DND-41 (cell line): ENCODE measurements around the gene EFNA3.

Source experiments
- EZH2 ChIP-seq: IDR thresholded peaks from 3 replicates; pipeline ENCODE4 v1.6.1; 2012; ENCODE audit warnings: borderline replicate concordance, low read depth, mild to moderate bottlenecking, moderate library complexity, low read length, inconsistent platforms; ENCODE audit not compliant: severe bottlenecking
- TF ChIP-seq, protein P1 (sequence below): IDR thresholded peaks from 2 replicates; pipeline ENCODE4 v1.5.1; 2012; ENCODE audit warnings: borderline replicate concordance, low read length, moderate library complexity, mild to moderate bottlenecking; ENCODE audit not compliant: poor library complexity, severe bottlenecking; ENCODE audit errors: extremely low read depth

DNA sequence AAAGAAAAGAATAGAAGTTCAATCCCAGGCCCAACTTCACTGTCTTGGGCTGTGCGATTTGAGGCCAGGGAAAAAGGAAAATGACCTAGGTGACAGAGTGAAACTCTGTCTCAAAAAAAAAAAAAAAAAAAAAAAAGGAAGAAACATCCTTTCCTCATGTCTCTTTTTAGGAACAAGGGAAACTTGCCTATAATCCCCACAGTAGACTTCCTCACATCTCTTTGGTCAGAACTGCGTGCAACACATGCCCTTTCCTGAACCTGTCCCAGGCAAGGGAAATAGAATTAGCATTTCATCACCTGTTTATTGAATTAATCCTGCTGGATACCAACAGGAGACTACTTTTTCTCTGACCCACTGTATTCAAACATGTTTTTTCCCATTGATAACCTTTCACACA is 42.7 kb upstream of the EFNA3 start:
- TF ChIP-seq, protein P1, sequence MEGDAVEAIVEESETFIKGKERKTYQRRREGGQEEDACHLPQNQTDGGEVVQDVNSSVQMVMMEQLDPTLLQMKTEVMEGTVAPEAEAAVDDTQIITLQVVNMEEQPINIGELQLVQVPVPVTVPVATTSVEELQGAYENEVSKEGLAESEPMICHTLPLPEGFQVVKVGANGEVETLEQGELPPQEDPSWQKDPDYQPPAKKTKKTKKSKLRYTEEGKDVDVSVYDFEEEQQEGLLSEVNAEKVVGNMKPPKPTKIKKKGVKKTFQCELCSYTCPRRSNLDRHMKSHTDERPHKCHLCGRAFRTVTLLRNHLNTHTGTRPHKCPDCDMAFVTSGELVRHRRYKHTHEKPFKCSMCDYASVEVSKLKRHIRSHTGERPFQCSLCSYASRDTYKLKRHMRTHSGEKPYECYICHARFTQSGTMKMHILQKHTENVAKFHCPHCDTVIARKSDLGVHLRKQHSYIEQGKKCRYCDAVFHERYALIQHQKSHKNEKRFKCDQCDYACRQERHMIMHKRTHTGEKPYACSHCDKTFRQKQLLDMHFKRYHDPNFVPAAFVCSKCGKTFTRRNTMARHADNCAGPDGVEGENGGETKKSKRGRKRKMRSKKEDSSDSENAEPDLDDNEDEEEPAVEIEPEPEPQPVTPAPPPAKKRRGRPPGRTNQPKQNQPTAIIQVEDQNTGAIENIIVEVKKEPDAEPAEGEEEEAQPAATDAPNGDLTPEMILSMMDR, result no peak
- TF ChIP-seq EZH2, result no peak
